Hematopoietic multipotent progenitor cell treated with erythropoietin and hydrocortisone succinate and interleukin-3 and kit ligand, for 17 days (in vitro differentiated cells): Measurements from ENCODE around the gene STMN1.
A peak's percentile ranks its signal among the peaks of the same experiment; 100 is the strongest.

ENCODE experiments used
- DNase-seq: peaks from one replicate; pipeline ENCODE4 v3.0.0-alpha.2; 2015; ENCODE audit warnings: low spot score

STMN1 gene

GRCh38 chr1:25891606-25892005 lies 14.6 kb downstream of the STMN1 start:
- DNase-seq: no peak

- no peak for DNase-seq
Observed at GRCh38 chr1:25890239-25891034, 15.8 kb downstream of the STMN1 start.

- no peak for DNase-seq
Observed at GRCh38 chr1:25889470-25889869, 16.7 kb downstream of the STMN1 start.

- DNase-seq: no peak
Observed at GRCh38 chr1:25888426-25888987, 17.7 kb downstream of the STMN1 start.

GRCh38 chr1:25885602-25886001 lies 20.6 kb downstream of the STMN1 start:
- no peak for DNase-seq

- DNase-seq: no peak
Observed at GRCh38 chr1:25881266-25881665, 25.0 kb downstream of the STMN1 start.

GRCh38 chr1:25880518-25880917 lies 25.7 kb downstream of the STMN1 start:
- DNase-seq: no peak

GRCh38 chr1:25879675-25880074 lies 26.5 kb downstream of the STMN1 start:
- no peak for DNase-seq

- DNase-seq: no peak
Observed at GRCh38 chr1:25878690-25879089, 27.5 kb downstream of the STMN1 start.

GRCh38 chr1:25877155-25877554 lies 29.1 kb downstream of the STMN1 start:
- no peak for DNase-seq

GRCh38 chr1:25876693-25877077 lies 29.5 kb downstream of the STMN1 start:
- no peak for DNase-seq

GRCh38 chr1:25875856-25876692 lies 30.1 kb downstream of the STMN1 start:
- no peak for DNase-seq

- DNase-seq: peak; percentile 33
Observed at GRCh38 chr1:25875154-25875855, 30.9 kb downstream of the STMN1 start, which contains the start of gene PAQR7. Gene PAQR7 (minus strand): TSS chr1:25875708. CDS start chr1:25863839, 11,869 bp downstream.

GRCh38 chr1:25874635-25875153 lies 31.5 kb downstream of the STMN1 start:
- no peak for DNase-seq

GRCh38 chr1:25874209-25874608 lies 32.0 kb downstream of the STMN1 start:
- no peak for DNase-seq

- no peak for DNase-seq
Observed at GRCh38 chr1:25873120-25873519, 33.1 kb downstream of the STMN1 start.

- DNase-seq: no peak
Observed at GRCh38 chr1:25872713-25873112, 33.5 kb downstream of the STMN1 start.

GRCh38 chr1:25871704-25872494 lies 34.3 kb downstream of the STMN1 start:
- DNase-seq: no peak

- no peak for DNase-seq
Observed at GRCh38 chr1:25871086-25871703, 35.0 kb downstream of the STMN1 start.

- DNase-seq: no peak
Observed at GRCh38 chr1:25870614-25871013, 35.6 kb downstream of the STMN1 start.
